Esophagus squamous epithelium (tissue), 5 donors: Measurements from ENCODE around the gene CNP. TPM values are rescaled to one million over a fixed set of nuclear protein-coding genes. Genes with fewer than 3 reads are reported as not detected.
"Not testable (repeated sequence)": the region's sequence is repeated elsewhere in the genome, so short reads cannot be mapped to it uniquely, and the experiment has no call there.

ENCODE experiments used
- DNase-seq: peaks from one replicate; lab custom pipeline; 2025; lab: John Stamatoyannopoulos, UW
- H3K27ac ChIP-seq, 4 donors: fragments of 200-600 bp; sonication (generic); one replicate each; pipeline ENCODE4 v1.5.1; 2016 to 2019; ENCODE audit warnings: mild to moderate bottlenecking in 1 of 4
- H3K27me3 ChIP-seq, 4 donors: fragments of 200-600 bp; sonication (generic); 1 replicate in 3 of 4; 2 replicates in 1 of 4; pipeline versions ENCODE4 v1.5.1 to v1.6.0; 2017 to 2021; ENCODE audit warnings: antibody characterized with exemption in 1 of 4
- H3K36me3 ChIP-seq, 3 donors: fragments of 200-600 bp; sonication (generic); one replicate each; pipeline ENCODE4 v1.5.1; 2016 to 2019
- H3K4me1 ChIP-seq, 3 donors: fragments of 200-600 bp; sonication (generic); one replicate each; pipeline ENCODE4 v1.5.1; 2017 to 2019
- H3K4me3 ChIP-seq, 4 donors: fragments of 200-600 bp; sonication (generic); 1 replicate in 3 of 4; 2 replicates in 1 of 4; pipeline ENCODE4 v1.5.1; 2016 to 2019; ENCODE audit warnings: mild to moderate bottlenecking in 2 of 4, moderate library complexity in 1 of 4
- H3K9me3 ChIP-seq, 3 donors: fragments of 200-600 bp; sonication (generic); one replicate each; pipeline ENCODE4 v1.5.1; 2016 to 2019
- CTCF ChIP-seq, 6 experiments: fragments of 450-650 bp in 4 of 6; fragments of 200-600 bp in 2 of 6; sonication (generic) in 2 of 6; IDR thresholded peaks; one replicate each; pipeline ENCODE4 v1.5.1; 2016 to 2019; ENCODE audit warnings: antibody characterized with exemption in 6 of 6, mild to moderate bottlenecking in 4 of 6, moderate library complexity in 4 of 6
- POLR2A ChIP-seq, 4 donors: fragments of 450-650 bp; IDR thresholded peaks; one replicate each; pipeline ENCODE4 v1.6.1; 2017; ENCODE audit warnings: antibody characterized with exemption in 4 of 4, mild to moderate bottlenecking in 4 of 4, moderate library complexity in 3 of 4
- WGBS, 2 donors: methylation state at CpG; one replicate each; pipeline ENCODE4 v1.1.5; 2018; 5-methylcytosine and 5-hydroxymethylcytosine counted together
- intact Hi-C: fragments of 100-400 bp; cut with DNase I; formaldehyde crosslinking; loops from one replicate; pipeline ENCODE4 v1.15.0; 2022
- total RNA-seq, 4 donors: library from RNA; depleted of rRNA; stranded (reverse); fragments of >200 nt; gene quantifications; one replicate each; pipeline ENCODE4 v1.1.0, GENCODE V29; 2016
- donor health status: DM: yes; HTN: yes; CAD: no.

The CNP gene
- total RNA-seq, 4 donors from 2014 or later = 45.3 to 66.0 (median 53.0) TPM

GRCh38 chr17:42002792-42003301 is 36.3 kb downstream of the CNP start:
- peaks cover 0 to 56% (median 13%) of the 10 kb centered on the region in 3 donors for H3K36me3 ChIP-seq
- intact Hi-C loops = no loop called here
- H3K4me3 ChIP-seq = no peak overlapping the region
- no peak for DNase-seq
- no peaks in the 10 kb centered on the region for H3K9me3 ChIP-seq
- no peak for TF ChIP-seq POLR2A (IDR thresholded peaks at IDR 0.05)
- no peak for TF ChIP-seq CTCF (IDR thresholded peaks at IDR 0.05)
- no peaks in the 10 kb centered on the region for H3K27me3 ChIP-seq
- peaks cover 0 to 58% (median 23%) of the 10 kb centered on the region in 3 donors for H3K4me1 ChIP-seq
- H3K27ac ChIP-seq = no peak overlapping the region
- WGBS, 2 donors = 55 to 58% methylated on average over 3 of the region's 3 CpGs

- DNase-seq = no peak
- Histone ChIP-seq H3K9me3 (no peaks in the 10 kb centered on the region), H3K27ac (no peak overlapping the region), H3K4me1 (peaks cover 6 to 72% (median 31%) of the 10 kb centered on the region in 3 donors), H3K4me3 (no peak overlapping the region), H3K36me3 (peaks cover 0 to 48% (median 4%) of the 10 kb centered on the region in 3 donors), H3K27me3 (no peaks in the 10 kb centered on the region)
- TF ChIP-seq POLR2A (IDR thresholded peaks at IDR 0.05) (no peak), CTCF (IDR thresholded peaks at IDR 0.05) (no peak)
- intact Hi-C loops = no loop called here
- 70 to 75% methylated on average over 1 of the region's 1 CpG for WGBS, 2 donors
These were observed 38.6 kb downstream of the CNP start for GRCh38 chr17:42005166-42005565.

- no peak for DNase-seq
- Histone ChIP-seq H3K4me3 (no peak overlapping the region), H3K27ac (peak overlapping the region in 3 of 4 donors; percentile 38 to 77 (median 64)), H3K27me3 (no peaks in the 10 kb centered on the region), H3K36me3 (peaks cover 0 to 15% (median 0%) of the 10 kb centered on the region in 3 donors), H3K9me3 (no peaks in the 10 kb centered on the region), H3K4me1 (peaks cover 20 to 86% (median 34%) of the 10 kb centered on the region in 3 donors)
- intact Hi-C loops = no loop called here
- no peak for TF ChIP-seq POLR2A (IDR thresholded peaks at IDR 0.05)
- peak in 2 of 6 experiments; percentile 17 to 49 for TF ChIP-seq CTCF (IDR thresholded peaks at IDR 0.05)
- WGBS, 2 donors = 67 to 74% methylated on average over 4 of the region's 4 CpGs
These were observed 42.6 kb downstream of the CNP start for GRCh38 chr17:42009170-42009569.

- peak overlapping the region; percentile 44 to 77 (median 56) for H3K27ac ChIP-seq
- H3K4me3 ChIP-seq, H3K9me3 ChIP-seq, DNase-seq, H3K27me3 ChIP-seq: not testable (repeated sequence)
- peaks cover 27 to 86% (median 33%) of the 10 kb centered on the region in 3 donors for H3K4me1 ChIP-seq
- intact Hi-C loops = loop anchor here (5.0 kb wide), 1 partner anchor 43 kb away; the partner anchor contains the start of gene CNP
- WGBS, 2 donors = 28 to 42% methylated on average over 7 to 9 of the region's 9 CpGs
- H3K36me3 ChIP-seq = peaks cover 0 to 15% (median 0%) of the 10 kb centered on the region in 3 donors
These were observed 43.7 kb downstream of the CNP start for GRCh38 chr17:42010266-42010680.

- Histone ChIP-seq H3K36me3 (peaks cover 0 to 15% (median 0%) of the 10 kb centered on the region in 3 donors), H3K27ac (peak overlapping the region; percentile 44 to 77 (median 56)), H3K4me1 (peaks cover 33 to 86% (median 39%) of the 10 kb centered on the region in 3 donors), H3K27me3 (no peaks in the 10 kb centered on the region), H3K4me3 (no peak overlapping the region), H3K9me3 (no peaks in the 10 kb centered on the region)
- DNase-seq = no peak
- WGBS, 2 donors = 68 to 81% methylated on average over 3 of the region's 3 CpGs
- TF ChIP-seq CTCF (IDR thresholded peaks at IDR 0.05) (no peak), POLR2A (IDR thresholded peaks at IDR 0.05) (no peak)
- intact Hi-C loops = loop anchor here (5.0 kb wide), 1 partner anchor 44 kb away; the partner anchor contains the start of gene CNP
These were observed 44.4 kb downstream of the CNP start for GRCh38 chr17:42010898-42011516.

- H3K4me3 ChIP-seq, H3K9me3 ChIP-seq, H3K27me3 ChIP-seq, DNase-seq: not testable (repeated sequence)
- Histone ChIP-seq H3K4me1 (peaks cover 37 to 83% (median 41%) of the 10 kb centered on the region in 3 donors), H3K27ac (peak overlapping the region in 3 of 4 donors; percentile 30 to 77 (median 47)), H3K36me3 (peaks cover 0 to 15% (median 0%) of the 10 kb centered on the region in 3 donors)
- WGBS, 2 donors = 80 to 83% methylated on average over 4 of the region's 4 CpGs
- intact Hi-C loops = loop anchor here (5.0 kb wide), 1 partner anchor 45 kb away; the partner anchor contains the start of gene CNP
These were observed 45.8 kb downstream of the CNP start for GRCh38 chr17:42012363-42012762.

- Histone ChIP-seq H3K27ac (peak overlapping the region in 1 of 4 donors; percentile 7), H3K36me3 (peaks cover 0 to 12% (median 0%) of the 10 kb centered on the region in 3 donors), H3K4me1 (peaks cover 37 to 88% (median 47%) of the 10 kb centered on the region in 3 donors)
- WGBS, 2 donors = 89 to 93% methylated on average over 12 of the region's 12 CpGs
- H3K4me3 ChIP-seq, DNase-seq, H3K27me3 ChIP-seq, H3K9me3 ChIP-seq: not testable (repeated sequence)
- intact Hi-C loops = loop anchor here (5.0 kb wide), 1 partner anchor 46 kb away; the partner anchor contains the start of gene CNP
These were observed 47.1 kb downstream of the CNP start for GRCh38 chr17:42013740-42014139.
